Measurements from ENCODE around the gene MTR. TPM values are rescaled to one million over a fixed set of nuclear protein-coding genes. Genes with fewer than 3 reads are reported as not detected.

Gene MTR
- total RNA-seq, 1 experiment from 2014 or later, result 24.6 TPM

DNA sequence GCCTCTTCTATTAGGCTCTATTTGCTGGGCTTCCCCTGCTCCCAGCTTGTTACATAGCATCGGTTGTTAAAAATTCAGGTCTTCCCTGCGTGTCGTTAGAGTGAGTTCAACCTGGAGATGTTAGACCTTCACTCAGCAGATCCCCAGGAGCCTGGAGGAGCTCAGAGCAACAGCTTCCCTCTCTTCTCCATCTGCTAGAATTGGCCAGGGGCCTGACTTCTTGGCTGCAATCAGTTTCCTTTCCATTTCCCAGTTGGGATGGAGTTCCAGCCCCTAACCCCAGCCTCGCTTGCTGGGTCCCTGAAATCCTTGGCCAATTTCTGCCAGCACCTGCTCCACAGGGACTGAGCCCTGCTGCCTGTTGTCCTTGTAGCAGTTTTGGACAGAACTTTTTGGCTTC, 153.3 kb downstream of the MTR start:
- no peaks in the 10 kb centered on the region for H3K9me3 ChIP-seq (ENCODE audit: control insufficient read depth in 1 of 2, insufficient read depth in 1 of 2, low read depth in 1 of 2, low read length in 2 of 2)
- BruUV-seq (replicated peaks), result no TSS peak
- ATAC-seq, result no peak
- no peak overlapping the region for H3K4me3 ChIP-seq (replicated peaks in 1 of 2; ENCODE audit: low read depth in 1 of 2, low read length in 2 of 2)
- no peak for DNase-seq (ENCODE audit: low read depth, low spot score)
- ChIA-PET RAD21 (ENCODE audit: low non-redundant PET in 1 of 2, low total read pairs in 2 of 2, uncharacterized antibody in 2 of 2, unreplicated experiment in 2 of 2) (no interaction called here), POLR2A (no interaction called here), CTCF (no interaction called here)
- H2AFZ ChIP-seq (ENCODE audit: low read depth, low read length, poor library complexity, severe bottlenecking), result no peak overlapping the region
- H3K36me3 ChIP-seq (ENCODE audit: control insufficient read depth in 1 of 2, insufficient read depth in 2 of 2, low read length in 2 of 2), result no peaks in the 10 kb centered on the region
- H3K4me2 ChIP-seq (ENCODE audit: low read length), result no peak overlapping the region
- H3K4me1 ChIP-seq (ENCODE audit: control insufficient read depth in 1 of 2, insufficient read depth in 2 of 2, low read length in 2 of 2), result no peaks in the 10 kb centered on the region
- intact Hi-C loops (cut with micrococcal nuclease), result no loop called here
- no peaks in the 10 kb centered on the region for H3K9me2 ChIP-seq (ENCODE audit: insufficient read depth)
- H3K27ac ChIP-seq (ENCODE audit: low read depth, low read length), result no peak overlapping the region
- H3K79me2 ChIP-seq (ENCODE audit: insufficient read depth, low read length), result no peaks in the 10 kb centered on the region
- TF ChIP-seq JUND (IDR thresholded peaks at IDR 0.05), result no peak
- TF ChIP-seq CEBPB (IDR thresholded peaks at IDR 0.05; ENCODE audit: low read depth), result no peak
- TF ChIP-seq CBX3 (IDR thresholded peaks at IDR 0.05; ENCODE audit: low read depth), result no peak
- TF ChIP-seq POLR2AphosphoS5 (IDR thresholded peaks at IDR 0.05; ENCODE audit: low read depth, low read length), result no peak
- no peak for TF ChIP-seq FOSL1 (IDR thresholded peaks at IDR 0.05; ENCODE audit: low read depth)
- no peak for TF ChIP-seq POLR2A (IDR thresholded peaks at IDR 0.05; ENCODE audit: borderline replicate concordance, extremely low read depth, insufficient read depth, insufficient read length)
- no peak for TF ChIP-seq MAX (IDR thresholded peaks at IDR 0.05)
- TF ChIP-seq, protein P1, sequence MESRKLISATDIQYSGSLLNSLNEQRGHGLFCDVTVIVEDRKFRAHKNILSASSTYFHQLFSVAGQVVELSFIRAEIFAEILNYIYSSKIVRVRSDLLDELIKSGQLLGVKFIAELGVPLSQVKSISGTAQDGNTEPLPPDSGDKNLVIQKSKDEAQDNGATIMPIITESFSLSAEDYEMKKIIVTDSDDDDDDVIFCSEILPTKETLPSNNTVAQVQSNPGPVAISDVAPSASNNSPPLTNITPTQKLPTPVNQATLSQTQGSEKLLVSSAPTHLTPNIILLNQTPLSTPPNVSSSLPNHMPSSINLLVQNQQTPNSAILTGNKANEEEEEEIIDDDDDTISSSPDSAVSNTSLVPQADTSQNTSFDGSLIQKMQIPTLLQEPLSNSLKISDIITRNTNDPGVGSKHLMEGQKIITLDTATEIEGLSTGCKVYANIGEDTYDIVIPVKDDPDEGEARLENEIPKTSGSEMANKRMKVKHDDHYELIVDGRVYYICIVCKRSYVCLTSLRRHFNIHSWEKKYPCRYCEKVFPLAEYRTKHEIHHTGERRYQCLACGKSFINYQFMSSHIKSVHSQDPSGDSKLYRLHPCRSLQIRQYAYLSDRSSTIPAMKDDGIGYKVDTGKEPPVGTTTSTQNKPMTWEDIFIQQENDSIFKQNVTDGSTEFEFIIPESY (IDR thresholded peaks at IDR 0.05; ENCODE audit: extremely low read depth, insufficient replicate concordance, low read length), result no peak
- TF ChIP-seq, protein P2, sequence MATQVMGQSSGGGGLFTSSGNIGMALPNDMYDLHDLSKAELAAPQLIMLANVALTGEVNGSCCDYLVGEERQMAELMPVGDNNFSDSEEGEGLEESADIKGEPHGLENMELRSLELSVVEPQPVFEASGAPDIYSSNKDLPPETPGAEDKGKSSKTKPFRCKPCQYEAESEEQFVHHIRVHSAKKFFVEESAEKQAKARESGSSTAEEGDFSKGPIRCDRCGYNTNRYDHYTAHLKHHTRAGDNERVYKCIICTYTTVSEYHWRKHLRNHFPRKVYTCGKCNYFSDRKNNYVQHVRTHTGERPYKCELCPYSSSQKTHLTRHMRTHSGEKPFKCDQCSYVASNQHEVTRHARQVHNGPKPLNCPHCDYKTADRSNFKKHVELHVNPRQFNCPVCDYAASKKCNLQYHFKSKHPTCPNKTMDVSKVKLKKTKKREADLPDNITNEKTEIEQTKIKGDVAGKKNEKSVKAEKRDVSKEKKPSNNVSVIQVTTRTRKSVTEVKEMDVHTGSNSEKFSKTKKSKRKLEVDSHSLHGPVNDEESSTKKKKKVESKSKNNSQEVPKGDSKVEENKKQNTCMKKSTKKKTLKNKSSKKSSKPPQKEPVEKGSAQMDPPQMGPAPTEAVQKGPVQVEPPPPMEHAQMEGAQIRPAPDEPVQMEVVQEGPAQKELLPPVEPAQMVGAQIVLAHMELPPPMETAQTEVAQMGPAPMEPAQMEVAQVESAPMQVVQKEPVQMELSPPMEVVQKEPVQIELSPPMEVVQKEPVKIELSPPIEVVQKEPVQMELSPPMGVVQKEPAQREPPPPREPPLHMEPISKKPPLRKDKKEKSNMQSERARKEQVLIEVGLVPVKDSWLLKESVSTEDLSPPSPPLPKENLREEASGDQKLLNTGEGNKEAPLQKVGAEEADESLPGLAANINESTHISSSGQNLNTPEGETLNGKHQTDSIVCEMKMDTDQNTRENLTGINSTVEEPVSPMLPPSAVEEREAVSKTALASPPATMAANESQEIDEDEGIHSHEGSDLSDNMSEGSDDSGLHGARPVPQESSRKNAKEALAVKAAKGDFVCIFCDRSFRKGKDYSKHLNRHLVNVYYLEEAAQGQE (IDR thresholded peaks at IDR 0.05; ENCODE audit: low read depth), result no peak
- TF ChIP-seq, protein P3, sequence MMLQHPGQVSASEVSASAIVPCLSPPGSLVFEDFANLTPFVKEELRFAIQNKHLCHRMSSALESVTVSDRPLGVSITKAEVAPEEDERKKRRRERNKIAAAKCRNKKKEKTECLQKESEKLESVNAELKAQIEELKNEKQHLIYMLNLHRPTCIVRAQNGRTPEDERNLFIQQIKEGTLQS (IDR thresholded peaks at IDR 0.05), result no peak
- TF ChIP-seq RAD21 (IDR thresholded peaks at IDR 0.05; ENCODE audit: low read depth), result no peak
- TF ChIP-seq TCF7L2 (IDR thresholded peaks at IDR 0.05; ENCODE audit: borderline replicate concordance, extremely low read depth, insufficient read depth, insufficient read length), result no peak
- no peak for TF ChIP-seq ZNF274 (IDR thresholded peaks at IDR 0.05; ENCODE audit: low read depth, low read length)
- TF ChIP-seq SP1 (IDR thresholded peaks at IDR 0.05; ENCODE audit: low read depth), result no peak
- no peak for TF ChIP-seq SIN3A (IDR thresholded peaks at IDR 0.05; ENCODE audit: low read depth)
- TF ChIP-seq YY1 (IDR thresholded peaks at IDR 0.05; ENCODE audit: extremely low read depth, insufficient replicate concordance, low read depth, low read length), result no peak
- TF ChIP-seq EZH2phosphoT487 (IDR thresholded peaks at IDR 0.05; ENCODE audit: borderline replicate concordance), result no peak
- peaks cover 15% of the 10 kb centered on the region for H3K27me3 ChIP-seq (ENCODE audit: insufficient read depth, low read length)
- no peak overlapping the region for H3K9ac ChIP-seq (ENCODE audit: low read length)
- H4K20me1 ChIP-seq (ENCODE audit: insufficient read depth), result no peaks in the 10 kb centered on the region

Measured in HCT116 (cell line).